Measurements from ENCODE around the gene NDST4.

Gene NDST4

GRCh38 chr4:115113506-115114106 lies at the start of gene NDST4:
Gene NDST4 (minus strand): TSS chr4:115113620. CDS start chr4:115077036, 36,584 bp downstream.
- no peak for DNase-seq

GRCh38 chr4:115159141-115159540 lies 45.7 kb upstream of the NDST4 start:
- no peak for DNase-seq

- DNase-seq: no peak
Measured at GRCh38 chr4:115158296-115158695, 44.9 kb upstream of the NDST4 start.

GRCh38 chr4:115154826-115155225 lies 41.4 kb upstream of the NDST4 start:
- DNase-seq: no peak

- no peak for DNase-seq
Measured at GRCh38 chr4:115152965-115153364, 39.5 kb upstream of the NDST4 start.

- no peak for DNase-seq
Measured at GRCh38 chr4:115152081-115152480, 38.7 kb upstream of the NDST4 start.

GRCh38 chr4:115149106-115149505 lies 35.7 kb upstream of the NDST4 start:
- DNase-seq: no peak

GRCh38 chr4:115145393-115146160 lies 32.2 kb upstream of the NDST4 start:
- DNase-seq: no peak

- no peak for DNase-seq
Measured at GRCh38 chr4:115128037-115128436, 14.6 kb upstream of the NDST4 start.

GRCh38 chr4:115126491-115126890 lies 13.1 kb upstream of the NDST4 start:
- DNase-seq: no peak

GRCh38 chr4:115121351-115122043 lies 8.1 kb upstream of the NDST4 start:
- no peak for DNase-seq

GRCh38 chr4:115119804-115120352 lies 6.5 kb upstream of the NDST4 start:
- DNase-seq: no peak

GRCh38 chr4:115117651-115118050 lies 4.2 kb upstream of the NDST4 start:
- no peak for DNase-seq

- no peak for DNase-seq
Measured at GRCh38 chr4:115110191-115111181, 2.9 kb downstream of the NDST4 start.

GRCh38 chr4:115108850-115109249 lies 4.6 kb downstream of the NDST4 start:
- no peak for DNase-seq

- DNase-seq: no peak
Measured at GRCh38 chr4:115107411-115107810, 6.0 kb downstream of the NDST4 start.

- no peak for DNase-seq
Measured at GRCh38 chr4:115101675-115102074, 11.7 kb downstream of the NDST4 start.

GRCh38 chr4:115090483-115091075 lies 22.8 kb downstream of the NDST4 start:
- DNase-seq: no peak

- no peak for DNase-seq
Measured at GRCh38 chr4:115082633-115083032, 30.8 kb downstream of the NDST4 start.

GRCh38 chr4:115076691-115077090 lies 36.7 kb downstream of the NDST4 start:
- no peak for DNase-seq

GRCh38 chr4:115058533-115058932 lies 54.9 kb downstream of the NDST4 start:
- no peak for DNase-seq

- DNase-seq: no peak
Measured at GRCh38 chr4:115054836-115055235, 58.6 kb downstream of the NDST4 start.

Data from activated CD8-positive, alpha-beta memory T cell treated with anti-CD3 and anti-CD28 coated beads for 24 hours (primary cell).